Calu3 (cell line): ENCODE data around the gene RNF151. TPM values are rescaled to one million over a fixed set of nuclear protein-coding genes. Genes with fewer than 3 reads are reported as not detected.
A peak's percentile ranks its signal among the peaks of the same experiment; 100 is the strongest.

Experiments used
- BruUV-seq: library from RNA; stranded (reverse); fragments of 400-500 nt; replicated peaks from 2 replicates; lab custom pipeline; 2021; lab: Mats Ljungman, UMichigan
- CTCF ChIA-PET: fragments of 300-600 bp; sonication (Branson Sonifier 250); formaldehyde crosslinking; loops from one replicate; lab custom pipeline; 2022; ENCODE audit warnings: antibody characterized with exemption; lab: Charles Lee
- DNase-seq: peaks from one replicate; pipeline ENCODE4 v3.0.0; 2022
- H3K27ac Mint-ChIP-seq: one replicate; pipeline ENCODE4 v1.8.0; 2022; ENCODE audit warnings: mixed read lengths; ENCODE audit not compliant: unreplicated experiment
- H3K27me3 Mint-ChIP-seq: one replicate; pipeline ENCODE4 v1.8.0; 2022; ENCODE audit warnings: mixed read lengths; ENCODE audit not compliant: unreplicated experiment
- H3K36me3 Mint-ChIP-seq: one replicate; pipeline ENCODE4 v1.8.0; 2022; ENCODE audit warnings: mild to moderate bottlenecking, moderate library complexity, mixed read lengths; ENCODE audit not compliant: insufficient read depth, unreplicated experiment
- H3K4me1 Mint-ChIP-seq: one replicate; pipeline ENCODE4 v1.8.0; 2022; ENCODE audit warnings: mild to moderate bottlenecking, low read depth, mixed read lengths; ENCODE audit not compliant: unreplicated experiment
- H3K4me3 Mint-ChIP-seq: one replicate; pipeline ENCODE4 v1.8.0; 2022; ENCODE audit warnings: mild to moderate bottlenecking, low read depth, moderate library complexity, mixed read lengths; ENCODE audit not compliant: unreplicated experiment
- H3K9me3 Mint-ChIP-seq: one replicate; pipeline ENCODE4 v1.8.0; 2022; ENCODE audit warnings: low read depth, mixed read lengths; ENCODE audit not compliant: unreplicated experiment
- CTCF ChIP-seq: fragments of 200-600 bp; IDR thresholded peaks from one replicate; pipeline ENCODE4 v1.8.0; 2022; ENCODE audit warnings: antibody characterized with exemption; ENCODE audit not compliant: unreplicated experiment
- intact Hi-C: fragments of 100-400 bp; cut with micrococcal nuclease; formaldehyde crosslinking; loops from one replicate; pipeline ENCODE4 v1.10.0; 2022; ENCODE audit not compliant: unreplicated experiment
- total RNA-seq: library from RNA; stranded (reverse); gene quantifications from 2 replicates; pipeline ENCODE4 v1.2.3, GENCODE V29; 2022

Gene RNF151
- total RNA-seq, 1 experiment from 2014 or later: not detected

- peak; percentile 99 for TF ChIP-seq CTCF
- H3K27me3 Mint-ChIP-seq: peaks cover 6% of the 10 kb centered on the region
- peak overlapping the region; percentile 28 for H3K4me3 Mint-ChIP-seq
- CTCF ChIA-PET: interaction anchor here (0.6 kb wide), 1 partner anchor 791 kb away, joined by 3 read pairs; no protein-coding TSS in a partner anchor
- no peak overlapping the region for H3K27ac Mint-ChIP-seq
- H3K9me3 Mint-ChIP-seq: no peaks in the 10 kb centered on the region
- no peaks in the 10 kb centered on the region for H3K4me1 Mint-ChIP-seq
- peak; percentile 99 for DNase-seq
- no TSS peak for BruUV-seq
- intact Hi-C loops: loop anchor here (2.0 kb wide), 1 partner anchor 67 kb away; no protein-coding TSS in a partner anchor
- no peaks in the 10 kb centered on the region for H3K36me3 Mint-ChIP-seq
Measured at GRCh38 chr16:1929578-1930337, 36.9 kb upstream of the RNF151 start.

GRCh38 chr16:1930338-1930720, 36.3 kb upstream of the RNF151 start:
- no peak for DNase-seq
- TF ChIP-seq CTCF: no peak
- Mint-ChIP-seq H3K27me3 (peaks cover under 1% of the 10 kb centered on the region), H3K36me3 (no peaks in the 10 kb centered on the region), H3K9me3 (no peaks in the 10 kb centered on the region), H3K4me3 (no peak overlapping the region), H3K4me1 (no peaks in the 10 kb centered on the region), H3K27ac (no peak overlapping the region)
- CTCF ChIA-PET: interaction anchor here (0.7 kb wide), 1 partner anchor 21 kb away, joined by 3 read pairs; no protein-coding TSS in a partner anchor
- intact Hi-C loops: no loop called here
- no TSS peak for BruUV-seq

- BruUV-seq: no TSS peak
- Mint-ChIP-seq H3K27me3 (no peaks in the 10 kb centered on the region), H3K27ac (no peak overlapping the region), H3K4me3 (no peak overlapping the region), H3K4me1 (no peaks in the 10 kb centered on the region), H3K36me3 (peaks cover 4% of the 10 kb centered on the region), H3K9me3 (no peaks in the 10 kb centered on the region)
- CTCF ChIA-PET: interaction anchor here (0.6 to 1.0 kb wide), 2 partner anchors 61 to 71 kb away, joined by 3 to 4 read pairs; no protein-coding TSS in a partner anchor
- intact Hi-C loops: loop anchor here (1.0 kb wide), 1 partner anchor 69 kb away; no protein-coding TSS in a partner anchor
- TF ChIP-seq CTCF: no peak
- DNase-seq: peak; percentile 62
Measured at GRCh38 chr16:1932050-1933028, 34.3 kb upstream of the RNF151 start.

GRCh38 chr16:1933097-1933661, 33.5 kb upstream of the RNF151 start:
- H3K27me3 Mint-ChIP-seq: no peaks in the 10 kb centered on the region
- H3K4me3 Mint-ChIP-seq: no peak overlapping the region
- peaks cover 4% of the 10 kb centered on the region for H3K36me3 Mint-ChIP-seq
- H3K9me3 Mint-ChIP-seq: no peaks in the 10 kb centered on the region
- intact Hi-C loops: no loop called here
- CTCF ChIA-PET: no interaction called here
- no TSS peak for BruUV-seq
- H3K4me1 Mint-ChIP-seq: no peaks in the 10 kb centered on the region
- no peak for DNase-seq
- H3K27ac Mint-ChIP-seq: no peak overlapping the region
- TF ChIP-seq CTCF: no peak
